ENCODE measurements around the gene PTGFRN. TPM values are rescaled to one million over a fixed set of nuclear protein-coding genes. Genes with fewer than 3 reads are reported as not detected.

PTGFRN gene
- total and polyA plus RNA-seq, 2 of the 8 experiments (the other 6 are each of a cell fraction or from before 2014, with no cell fraction given): 13.0 to 32.6 TPM

- 90% methylated on average over 2 of the region's 2 CpGs; no CpG with 5 or more reads in 1 of the 2 experiments for WGBS, 2 experiments (ENCODE audit: extremely low coverage in 1 of 2, insufficient coverage in 1 of 2, insufficient read length in 1 of 2, insufficient replicate concordance in 2 of 2, low coverage in 1 of 2, low lambda C conversion rate in 2 of 2, missing lambda C conversion rate in 1 of 2)
- Histone ChIP-seq H2AK5ac (ENCODE audit: low read depth, low read length) (no peak overlapping the region), H3K9me3 (ENCODE audit: insufficient read depth in 2 of 2, low read depth in 1 of 2, low read length in 1 of 2) (no peaks in the 10 kb centered on the region), H3K36me3 (ENCODE audit: control insufficient read depth in 2 of 4, insufficient read depth in 4 of 4, low read length in 3 of 4) (no peaks in the 10 kb centered on the region), H3K4ac (replicated peaks; ENCODE audit: insufficient read length, low read depth, low read length) (no peak overlapping the region), H3K79me1 (ENCODE audit: low read depth, low read length) (no peaks in the 10 kb centered on the region), H3K4me2 (ENCODE audit: insufficient read depth in 1 of 2, low read depth in 2 of 2, low read length in 2 of 2) (no peak overlapping the region), H3K4me1 (replicated peaks in 1 of 4; ENCODE audit: control insufficient read depth in 3 of 4, insufficient read depth in 4 of 4, low read length in 3 of 4) (peaks cover 0 to 8% (median 1%) of the 10 kb centered on the region in 4 experiments; a peak in 2 of 7 replicates), H3K23me2 (ENCODE audit: low read depth, low read length) (no peaks in the 10 kb centered on the region; the same call in 1 of the 2 replicates), H2BK120ac (replicated peaks; ENCODE audit: low read depth, low read length) (no peak overlapping the region), H3K79me2 (ENCODE audit: control insufficient read depth in 1 of 2, insufficient read depth in 2 of 2, low read length in 2 of 2) (no peaks in the 10 kb centered on the region), H3K23ac (ENCODE audit: insufficient read length) (no peak overlapping the region), H3K18ac (ENCODE audit: extremely low read depth, low read length) (no peak overlapping the region), H4K8ac (ENCODE audit: extremely low read depth, insufficient read depth, low read length) (no peak overlapping the region), H3K27ac (ENCODE audit: low read depth, low read length) (no peak overlapping the region), H2BK12ac (ENCODE audit: low read depth, low read length) (no peak overlapping the region), H2BK20ac (ENCODE audit: low read length) (no peak overlapping the region), H3K27me3 (replicated peaks in 1 of 4; ENCODE audit: control insufficient read depth in 3 of 4, extremely low read depth in 1 of 4, insufficient read depth in 3 of 4, low read length in 3 of 4) (no peaks in the 10 kb centered on the region), H3K4me3 (ENCODE audit: extremely low read depth in 1 of 4, insufficient read depth in 2 of 4, low read depth in 3 of 4, low read length in 4 of 4) (no peak overlapping the region), H3K56ac (replicated peaks; ENCODE audit: insufficient read length, low read depth, low read length) (no peak overlapping the region), H4K91ac (replicated peaks; ENCODE audit: insufficient read length, low read length) (no peak overlapping the region), H4K20me1 (replicated peaks in 1 of 2; ENCODE audit: control insufficient read depth in 1 of 2, insufficient read depth in 2 of 2, low read length in 2 of 2) (no peaks in the 10 kb centered on the region), H3K9ac (replicated peaks in 1 of 4; ENCODE audit: extremely low read depth in 1 of 4, low read depth in 3 of 4, low read length in 3 of 4) (no peak overlapping the region), H3K14ac (ENCODE audit: insufficient read length) (no peak overlapping the region), H4K5ac (ENCODE audit: insufficient read length, low read depth, low read length) (no peak overlapping the region), H2BK5ac (ENCODE audit: low read depth, low read length) (no peak overlapping the region), H2BK15ac (ENCODE audit: low read length) (no peak overlapping the region), H2AFZ (ENCODE audit: low read length) (no peak overlapping the region)
- FAIRE-seq (no peak), DNase-seq (ENCODE audit: low read depth in 1 of 2, low spot score in 2 of 2) (no peak)
- ChIA-PET CTCF (ENCODE audit: partially characterized antibody) (interaction anchor here (0.8 to 1.3 kb wide), 4 partner anchors 27 to 285 kb away, joined by 3 to 4 read pairs (median 3); no protein-coding TSS in a partner anchor), POLR2A (ENCODE audit: partially characterized antibody) (no interaction called here)
- peak in 2 of 3 experiments; percentile 7 to 16; a peak in 2 of 4 replicates for TF ChIP-seq CTCF (IDR thresholded peaks at IDR 0.05; ENCODE audit: control extremely low read depth in 1 of 3, insufficient read depth in 1 of 3, low read depth in 1 of 3, low read length in 3 of 3)
- TF ChIP-seq CHD1 (IDR thresholded peaks at IDR 0.05; ENCODE audit: low read depth, low read length): no peak
- peak in 1 of 2 experiments; percentile 16; a peak in 1 of 4 replicates for TF ChIP-seq RAD21 (IDR thresholded peaks at IDR 0.05 in 1 of 2, conservative IDR thresholded peaks at IDR 0.05 in 1 of 2; ENCODE audit: low read depth in 2 of 2, low read length in 2 of 2)
Measured at GRCh38 chr1:117008656-117009055, 98.9 kb downstream of the PTGFRN start.

Measured in H1 (cell line).